Astrocyte (in vitro differentiated cells and primary cell): ENCODE results near the gene CTIF. TPM values are rescaled to one million over a fixed set of nuclear protein-coding genes. Genes with fewer than 3 reads are reported as not detected.
A peak's percentile ranks its signal among the peaks of the same experiment; 100 is the strongest.

ENCODE experiments used
- DNase-seq: peaks from one replicate; pipeline ENCODE4 v3.0.0-alpha.2; 2010; ENCODE audit warnings: low read depth
- FAIRE-seq: peaks from 2 replicates; lab custom pipeline; 2011; peaks lifted over from hg19 to GRCh38; lab: Jason Lieb, UNC
- H2AFZ ChIP-seq: 2 replicates; pipeline ENCODE4 v1.6.0; 2012; ENCODE audit warnings: low read depth, low read length, inconsistent platforms
- H3K27ac ChIP-seq: 2 replicates; pipeline ENCODE4 v1.5.1; 2011; ENCODE audit warnings: low read depth, low read length, inconsistent platforms
- H3K27me3 ChIP-seq: 2 replicates; pipeline ENCODE4 v1.6.0; 2011; ENCODE audit warnings: low read length, inconsistent platforms; ENCODE audit not compliant: insufficient read depth
- H3K36me3 ChIP-seq: 2 replicates; pipeline ENCODE4 v1.5.1; 2011; ENCODE audit warnings: low read length, inconsistent platforms; ENCODE audit not compliant: insufficient read depth
- H3K4me1 ChIP-seq: 2 replicates; pipeline ENCODE4 v1.5.1; 2011; ENCODE audit warnings: low read length, inconsistent platforms; ENCODE audit not compliant: insufficient read depth
- H3K4me2 ChIP-seq: 2 replicates; pipeline ENCODE4 v1.6.0; 2012; ENCODE audit warnings: low read length, inconsistent platforms
- H3K4me3 ChIP-seq: 2 replicates; pipeline ENCODE4 v1.5.1; 2011; ENCODE audit warnings: low read depth, mild to moderate bottlenecking, low read length, inconsistent platforms; ENCODE audit not compliant: insufficient read depth
- H3K79me2 ChIP-seq: 2 replicates; pipeline ENCODE4 v1.6.0; 2012; ENCODE audit warnings: mild to moderate bottlenecking, low read length, inconsistent platforms; ENCODE audit not compliant: insufficient read depth
- H3K9ac ChIP-seq: 2 replicates; pipeline ENCODE4 v1.6.0; 2012; ENCODE audit warnings: mild to moderate bottlenecking, low read length, inconsistent platforms
- H3K9me3 ChIP-seq: 2 replicates; pipeline ENCODE4 v1.5.1; 2012; ENCODE audit warnings: low read depth, mild to moderate bottlenecking, low read length, inconsistent platforms; ENCODE audit not compliant: insufficient read depth
- H4K20me1 ChIP-seq: 2 replicates; pipeline ENCODE4 v1.6.0; 2012; ENCODE audit warnings: low read length, inconsistent platforms; ENCODE audit not compliant: insufficient read depth
- H3K27ac Mint-ChIP-seq: one replicate; pipeline ENCODE4 v1.8.0; 2021; ENCODE audit warnings: mild to moderate bottlenecking, mixed read lengths; ENCODE audit not compliant: unreplicated experiment
- H3K27me3 Mint-ChIP-seq: one replicate; pipeline ENCODE4 v1.8.0; 2021; ENCODE audit warnings: low read depth, mixed read lengths; ENCODE audit not compliant: unreplicated experiment
- H3K36me3 Mint-ChIP-seq: one replicate; pipeline ENCODE4 v1.8.0; 2021; ENCODE audit warnings: low read depth, mixed read lengths; ENCODE audit not compliant: unreplicated experiment
- H3K4me1 Mint-ChIP-seq: one replicate; pipeline ENCODE4 v1.8.0; 2021; ENCODE audit warnings: low read depth, mixed read lengths; ENCODE audit not compliant: unreplicated experiment
- H3K4me3 Mint-ChIP-seq: one replicate; pipeline ENCODE4 v1.8.0; 2021; ENCODE audit warnings: mild to moderate bottlenecking, moderate library complexity, mixed read lengths; ENCODE audit not compliant: unreplicated experiment
- H3K9me3 Mint-ChIP-seq: one replicate; pipeline ENCODE4 v1.8.0; 2021; ENCODE audit warnings: mild to moderate bottlenecking, mixed read lengths; ENCODE audit not compliant: unreplicated experiment
- CTCF ChIP-seq: IDR thresholded peaks from 2 replicates; pipeline ENCODE4 v1.5.1; 2011; ENCODE audit warnings: low read depth, mild to moderate bottlenecking, inconsistent platforms, low read length, moderate library complexity; ENCODE audit not compliant: insufficient read depth
- EZH2 ChIP-seq: IDR thresholded peaks from 2 replicates; pipeline ENCODE4 v1.6.1; 2012; ENCODE audit warnings: mild to moderate bottlenecking, low read length, inconsistent platforms; ENCODE audit not compliant: insufficient read depth
- total RNA-seq: library from RNA; stranded (reverse); gene quantifications from 2 replicates; pipeline ENCODE4 v1.2.1, GENCODE V29; 2021

Gene CTIF
- total RNA-seq, 1 donor from 2014 or later = 101 TPM

GRCh38 chr18:48724939-48725338, 186.1 kb downstream of the CTIF start:
- no peak for TF ChIP-seq CTCF
- no peak for TF ChIP-seq EZH2
- Histone ChIP-seq H3K9ac (no peak overlapping the region), H3K79me2 (peaks cover 3% of the 10 kb centered on the region), H3K27me3 (no peaks in the 10 kb centered on the region), H3K4me1 (peaks cover 32% of the 10 kb centered on the region), H3K9me3 (peaks cover 5% of the 10 kb centered on the region), H4K20me1 (peaks cover 15% of the 10 kb centered on the region), H3K4me3 (no peak overlapping the region), H3K4me2 (no peak overlapping the region), H3K27ac (no peak overlapping the region), H3K36me3 (no peaks in the 10 kb centered on the region), H2AFZ (no peak overlapping the region)
- Mint-ChIP-seq H3K27ac (peak overlapping the region; percentile 47), H3K4me1 (peaks cover 63% of the 10 kb centered on the region), H3K36me3 (peaks cover 59% of the 10 kb centered on the region), H3K27me3 (no peaks in the 10 kb centered on the region), H3K4me3 (no peak overlapping the region), H3K9me3 (peaks cover 10% of the 10 kb centered on the region)
- FAIRE-seq = no peak
- no peak for DNase-seq

- no peak overlapping the region for H3K4me3 Mint-ChIP-seq
- H4K20me1 ChIP-seq = peaks cover 8% of the 10 kb centered on the region
- peaks cover 5% of the 10 kb centered on the region for H3K9me3 ChIP-seq
- H3K79me2 ChIP-seq = peaks cover 4% of the 10 kb centered on the region
- FAIRE-seq (no peak), DNase-seq (no peak)
- no peaks in the 10 kb centered on the region for H3K36me3 ChIP-seq
- H3K4me1 ChIP-seq = peaks cover 26% of the 10 kb centered on the region
- H3K36me3 Mint-ChIP-seq = peaks cover 59% of the 10 kb centered on the region
- no peak overlapping the region for H3K27ac ChIP-seq
- H3K27me3 ChIP-seq = no peaks in the 10 kb centered on the region
- H3K27me3 Mint-ChIP-seq = no peaks in the 10 kb centered on the region
- no peak overlapping the region for H3K9ac ChIP-seq
- peak overlapping the region; percentile 12 for H3K27ac Mint-ChIP-seq
- no peak for TF ChIP-seq EZH2
- no peak for TF ChIP-seq CTCF
- H3K4me3 ChIP-seq = no peak overlapping the region
- H3K4me2 ChIP-seq = no peak overlapping the region
- no peak overlapping the region for H2AFZ ChIP-seq
- peaks cover 10% of the 10 kb centered on the region for H3K9me3 Mint-ChIP-seq
- peaks cover 57% of the 10 kb centered on the region for H3K4me1 Mint-ChIP-seq
Observed at GRCh38 chr18:48725562-48725961, 186.7 kb downstream of the CTIF start.

- H3K27ac ChIP-seq = peak overlapping the region; percentile 53
- no peak overlapping the region for H3K4me3 ChIP-seq
- no peaks in the 10 kb centered on the region for H3K36me3 ChIP-seq
- H2AFZ ChIP-seq = no peak overlapping the region
- H3K9me3 ChIP-seq = peaks cover 5% of the 10 kb centered on the region
- Mint-ChIP-seq H3K4me3 (peak overlapping the region; percentile 58), H3K9me3 (peaks cover 10% of the 10 kb centered on the region), H3K4me1 (peaks cover 48% of the 10 kb centered on the region), H3K36me3 (peaks cover 50% of the 10 kb centered on the region), H3K27me3 (no peaks in the 10 kb centered on the region), H3K27ac (peak overlapping the region; percentile 93)
- H3K9ac ChIP-seq = no peak overlapping the region
- H3K79me2 ChIP-seq = peaks cover 6% of the 10 kb centered on the region
- H3K4me2 ChIP-seq = peak overlapping the region; percentile 6
- FAIRE-seq (no peak), DNase-seq (peak; percentile 33)
- H3K27me3 ChIP-seq = no peaks in the 10 kb centered on the region
- H3K4me1 ChIP-seq = peaks cover 15% of the 10 kb centered on the region
- peaks cover 7% of the 10 kb centered on the region for H4K20me1 ChIP-seq
- TF ChIP-seq EZH2 = no peak
- TF ChIP-seq CTCF = no peak
Observed at GRCh38 chr18:48727681-48728080, 188.8 kb downstream of the CTIF start.
